Esophagus squamous epithelium (tissue), 5 donors: Measurements from ENCODE around the gene LPIN3. TPM values are rescaled to one million over a fixed set of nuclear protein-coding genes. Genes with fewer than 3 reads are reported as not detected.

Experiments
- DNase-seq: peaks from one replicate; lab custom pipeline; 2025; lab: John Stamatoyannopoulos, UW
- H3K27ac ChIP-seq, 4 donors: fragments of 200-600 bp; sonication (generic); one replicate each; pipeline ENCODE4 v1.5.1; 2016 to 2019; ENCODE audit warnings: mild to moderate bottlenecking in 1 of 4
- H3K27me3 ChIP-seq, 4 donors: fragments of 200-600 bp; sonication (generic); 1 replicate in 3 of 4; 2 replicates in 1 of 4; pipeline versions ENCODE4 v1.5.1 to v1.6.0; 2017 to 2021; ENCODE audit warnings: antibody characterized with exemption in 1 of 4
- H3K36me3 ChIP-seq, 3 donors: fragments of 200-600 bp; sonication (generic); one replicate each; pipeline ENCODE4 v1.5.1; 2016 to 2019
- H3K4me1 ChIP-seq, 3 donors: fragments of 200-600 bp; sonication (generic); one replicate each; pipeline ENCODE4 v1.5.1; 2017 to 2019
- H3K4me3 ChIP-seq, 4 donors: fragments of 200-600 bp; sonication (generic); 1 replicate in 3 of 4; 2 replicates in 1 of 4; pipeline ENCODE4 v1.5.1; 2016 to 2019; ENCODE audit warnings: mild to moderate bottlenecking in 2 of 4, moderate library complexity in 1 of 4
- H3K9me3 ChIP-seq, 3 donors: fragments of 200-600 bp; sonication (generic); one replicate each; pipeline ENCODE4 v1.5.1; 2016 to 2019
- POLR2A ChIP-seq, 4 donors: fragments of 450-650 bp; IDR thresholded peaks; one replicate each; pipeline ENCODE4 v1.6.1; 2017; ENCODE audit warnings: antibody characterized with exemption in 4 of 4, mild to moderate bottlenecking in 4 of 4, moderate library complexity in 3 of 4
- WGBS, 2 donors: methylation state at CpG; one replicate each; pipeline ENCODE4 v1.1.5; 2018; 5-methylcytosine and 5-hydroxymethylcytosine counted together
- intact Hi-C: fragments of 100-400 bp; cut with DNase I; formaldehyde crosslinking; loops from one replicate; pipeline ENCODE4 v1.15.0; 2022
- total RNA-seq, 4 donors: library from RNA; depleted of rRNA; stranded (reverse); fragments of >200 nt; gene quantifications; one replicate each; pipeline ENCODE4 v1.1.0, GENCODE V29; 2016
- TF ChIP-seq, protein P1 (sequence below), 6 experiments: fragments of 450-650 bp in 4 of 6; fragments of 200-600 bp in 2 of 6; sonication (generic) in 2 of 6; IDR thresholded peaks; one replicate each; pipeline ENCODE4 v1.5.1; 2016 to 2019; ENCODE audit warnings: antibody characterized with exemption in 6 of 6, mild to moderate bottlenecking in 4 of 6, moderate library complexity in 4 of 6
- donor health status: DM: yes; HTN: yes; CAD: no.

Gene LPIN3
- total RNA-seq, 4 donors from 2014 or later = 15.4 to 38.6 (median 32.9) TPM

- 58 to 85% methylated on average over 4 to 8 of the region's 11 CpGs for WGBS, 2 donors
- H3K27me3 ChIP-seq = no peaks in the 10 kb centered on the region
- H3K27ac ChIP-seq = peak overlapping the region in 3 of 4 donors; percentile 32 to 70 (median 66)
- intact Hi-C loops = loop anchor here (5.0 kb wide), 4 partner anchors 52 to 373 kb away; no protein-coding TSS in a partner anchor
- H3K36me3 ChIP-seq = peaks cover 4 to 50% (median 7%) of the 10 kb centered on the region in 3 donors
- H3K9me3 ChIP-seq = no peaks in the 10 kb centered on the region
- TF ChIP-seq POLR2A (IDR thresholded peaks at IDR 0.05) = no peak
- TF ChIP-seq, protein P1, sequence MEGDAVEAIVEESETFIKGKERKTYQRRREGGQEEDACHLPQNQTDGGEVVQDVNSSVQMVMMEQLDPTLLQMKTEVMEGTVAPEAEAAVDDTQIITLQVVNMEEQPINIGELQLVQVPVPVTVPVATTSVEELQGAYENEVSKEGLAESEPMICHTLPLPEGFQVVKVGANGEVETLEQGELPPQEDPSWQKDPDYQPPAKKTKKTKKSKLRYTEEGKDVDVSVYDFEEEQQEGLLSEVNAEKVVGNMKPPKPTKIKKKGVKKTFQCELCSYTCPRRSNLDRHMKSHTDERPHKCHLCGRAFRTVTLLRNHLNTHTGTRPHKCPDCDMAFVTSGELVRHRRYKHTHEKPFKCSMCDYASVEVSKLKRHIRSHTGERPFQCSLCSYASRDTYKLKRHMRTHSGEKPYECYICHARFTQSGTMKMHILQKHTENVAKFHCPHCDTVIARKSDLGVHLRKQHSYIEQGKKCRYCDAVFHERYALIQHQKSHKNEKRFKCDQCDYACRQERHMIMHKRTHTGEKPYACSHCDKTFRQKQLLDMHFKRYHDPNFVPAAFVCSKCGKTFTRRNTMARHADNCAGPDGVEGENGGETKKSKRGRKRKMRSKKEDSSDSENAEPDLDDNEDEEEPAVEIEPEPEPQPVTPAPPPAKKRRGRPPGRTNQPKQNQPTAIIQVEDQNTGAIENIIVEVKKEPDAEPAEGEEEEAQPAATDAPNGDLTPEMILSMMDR (IDR thresholded peaks at IDR 0.05) = no peak
- H3K4me3 ChIP-seq = no peak overlapping the region
- DNase-seq = no peak
- H3K4me1 ChIP-seq = peaks cover 21 to 58% (median 28%) of the 10 kb centered on the region in 3 donors
Observed at GRCh38 chr20:41344938-41345728, 4.5 kb downstream of the LPIN3 start.

DNA sequence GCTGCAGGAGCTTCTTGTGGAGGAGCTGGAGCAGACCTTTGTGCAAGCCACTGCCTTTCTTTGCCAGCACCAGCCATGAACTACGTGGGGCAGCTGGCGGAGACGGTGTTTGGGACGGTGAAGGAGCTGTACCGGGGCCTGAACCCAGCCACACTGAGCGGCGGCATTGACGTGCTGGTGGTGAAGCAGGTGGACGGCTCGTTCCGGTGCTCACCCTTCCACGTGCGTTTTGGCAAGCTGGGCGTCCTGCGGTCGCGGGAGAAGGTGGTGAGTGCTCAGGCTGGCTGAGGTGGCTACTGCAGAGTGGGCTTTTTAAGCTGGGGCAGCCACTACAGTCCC is 5.1 kb downstream of the LPIN3 start:
- H3K9me3 ChIP-seq = no peaks in the 10 kb centered on the region
- peaks cover 5 to 56% (median 9%) of the 10 kb centered on the region in 3 donors for H3K36me3 ChIP-seq
- intact Hi-C loops = no loop called here

DNA sequence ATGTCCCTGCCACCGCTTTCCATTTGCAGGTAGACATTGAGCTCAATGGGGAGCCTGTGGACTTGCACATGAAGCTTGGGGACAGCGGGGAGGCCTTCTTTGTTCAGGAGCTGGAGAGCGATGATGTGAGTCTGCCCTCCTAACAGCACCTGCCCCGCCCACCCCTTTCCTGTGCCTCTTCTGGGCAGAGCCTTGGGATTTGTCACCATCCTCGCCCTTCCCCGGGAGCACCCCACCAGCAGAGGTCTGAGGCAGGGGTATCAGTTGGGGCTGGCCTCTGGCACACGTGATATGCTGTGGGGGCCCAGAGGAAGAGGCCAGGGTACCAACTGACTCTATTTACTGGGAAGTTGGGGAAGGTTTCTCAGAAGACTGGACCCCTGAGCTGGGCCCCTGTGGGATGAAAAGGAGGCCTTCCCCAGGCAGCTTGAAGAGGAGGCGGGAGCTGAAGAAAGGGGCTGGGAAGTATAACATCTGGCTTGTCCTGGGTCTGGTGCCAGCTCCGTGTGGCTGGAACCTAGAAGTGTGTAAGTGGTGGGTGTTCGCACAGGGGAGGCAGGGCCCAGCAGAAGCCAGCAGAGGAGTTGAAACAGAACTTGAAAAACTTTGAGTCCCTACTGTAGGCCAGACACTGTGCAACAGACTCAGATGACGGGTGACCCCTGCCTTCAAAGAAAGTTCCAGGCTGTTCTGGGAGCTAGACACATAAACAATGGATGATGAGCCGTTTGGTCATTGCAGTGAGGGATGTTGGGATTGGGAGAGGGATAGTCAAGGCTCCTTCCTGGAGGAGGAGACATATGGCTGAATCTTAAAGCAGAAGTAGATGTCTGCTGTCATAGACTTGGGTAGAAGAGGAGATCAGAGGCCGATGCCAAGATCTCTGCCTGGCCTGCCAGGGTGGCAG is 7.2 kb downstream of the LPIN3 start:
- Histone ChIP-seq H3K36me3 (peaks cover 5 to 76% (median 23%) of the 10 kb centered on the region in 3 donors), H3K27ac (no peak overlapping the region), H3K27me3 (no peaks in the 10 kb centered on the region), H3K4me1 (peaks cover 10 to 32% (median 12%) of the 10 kb centered on the region in 3 donors), H3K9me3 (no peaks in the 10 kb centered on the region), H3K4me3 (no peak overlapping the region)
- intact Hi-C loops = no loop called here
- WGBS, 2 donors = 84 to 86% methylated on average over 5 of the region's 13 CpGs
- DNase-seq = no peak
- TF ChIP-seq POLR2A (IDR thresholded peaks at IDR 0.05) = no peak
- TF ChIP-seq, protein P1 (IDR thresholded peaks at IDR 0.05) = no peak

More for the DNA sequence above, 5.1 kb downstream of the LPIN3 start:
- Histone ChIP-seq H3K4me3 (no peak overlapping the region), H3K4me1 (peaks cover 21 to 52% (median 25%) of the 10 kb centered on the region in 3 donors), H3K27me3 (no peaks in the 10 kb centered on the region), H3K27ac (no peak overlapping the region)
- no peak for DNase-seq
- no peak for TF ChIP-seq POLR2A (IDR thresholded peaks at IDR 0.05)
- TF ChIP-seq, protein P1 (IDR thresholded peaks at IDR 0.05) = no peak
- 93 to 94% methylated on average over 7 to 17 of the region's 17 CpGs for WGBS, 2 donors

DNA sequence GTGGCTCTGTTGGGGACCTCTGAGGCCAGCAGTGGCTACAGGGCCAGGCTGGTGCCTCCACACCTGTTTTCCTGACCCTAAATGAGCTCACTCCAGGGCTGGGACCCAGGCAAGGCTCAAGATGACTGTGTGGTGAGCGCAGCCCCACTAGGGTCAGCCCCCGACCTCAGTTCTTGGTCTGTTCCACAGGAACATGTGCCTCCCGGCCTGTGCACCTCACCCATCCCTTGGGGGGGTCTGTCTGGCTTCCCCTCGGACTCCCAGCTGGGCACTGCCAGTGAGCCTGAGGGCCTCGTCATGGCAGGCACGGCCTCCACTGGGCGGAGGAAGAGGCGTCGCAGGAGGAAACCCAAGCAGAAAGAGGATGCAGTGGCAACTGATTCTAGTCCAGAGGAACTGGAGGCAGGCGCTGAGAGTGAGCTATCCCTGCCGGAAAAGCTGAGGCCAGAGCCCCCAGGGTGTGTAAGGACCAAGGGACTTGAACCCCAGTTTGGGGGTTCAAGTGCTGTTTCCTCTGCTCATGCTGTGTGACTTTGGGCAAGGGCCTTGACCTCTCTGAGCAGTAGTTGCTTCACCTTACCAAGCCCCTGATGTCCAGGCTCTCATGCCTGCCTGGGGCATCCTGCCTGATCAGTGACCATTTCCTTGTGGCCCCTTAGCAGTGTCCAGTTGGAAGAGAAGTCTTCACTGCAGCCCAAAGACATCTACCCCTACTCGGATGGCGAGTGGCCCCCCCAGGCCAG is 8.0 kb downstream of the LPIN3 start:
- Histone ChIP-seq H3K9me3 (no peaks in the 10 kb centered on the region), H3K27ac (no peak overlapping the region), H3K4me1 (peaks cover 10 to 23% (median 12%) of the 10 kb centered on the region in 3 donors), H3K36me3 (peaks cover 5 to 84% (median 25%) of the 10 kb centered on the region in 3 donors), H3K27me3 (no peaks in the 10 kb centered on the region), H3K4me3 (no peak overlapping the region)
- DNase-seq = no peak
- 95 to 98% methylated on average over 3 to 5 of the region's 13 CpGs for WGBS, 2 donors
- no peak for TF ChIP-seq POLR2A (IDR thresholded peaks at IDR 0.05)
- TF ChIP-seq, protein P1 (IDR thresholded peaks at IDR 0.05) = no peak
- intact Hi-C loops = no loop called here
